HCT116 (cell line): ENCODE results near the gene HEXIM1. TPM values are rescaled to one million over a fixed set of nuclear protein-coding genes. Genes with fewer than 3 reads are reported as not detected.

ENCODE experiments used
- ATAC-seq: fragments of 200-7000 bp; cut with Tn5 transposase; 2 replicates; pipeline ENCODE4 v1.9.1; 2020; ENCODE audit warnings: mild to moderate bottlenecking, moderate library complexity
- BruUV-seq: library from RNA; stranded (reverse); fragments of 400-500 nt; replicated peaks from 2 replicates; lab custom pipeline; 2021; lab: Mats Ljungman, UMichigan
- CTCF ChIA-PET: fragments of 300-600 bp; sonication (Branson Sonifier 250); formaldehyde crosslinking; loops from one replicate; lab custom pipeline; 2021; ENCODE audit warnings: antibody characterized with exemption; lab: Charles Lee
- POLR2A ChIA-PET: fragments of 300-600, 350-600 bp; sonication (Branson Sonifier 250); formaldehyde crosslinking; loops from one replicate; lab custom pipeline; 2021; ENCODE audit warnings: antibody characterized with exemption; lab: Charles Lee
- RAD21 ChIA-PET, 2 experiments: fragments of 300-600 bp; sonication (Branson Sonifier 250); formaldehyde crosslinking; loops; one replicate each; lab custom pipeline; 2023; ENCODE audit warnings: low total read pairs in 2 of 2; ENCODE audit not compliant: uncharacterized antibody in 2 of 2, unreplicated experiment in 2 of 2, low non-redundant PET in 1 of 2; lab: Charles Lee
- DNase-seq: peaks from one replicate; pipeline ENCODE4 v3.0.0-alpha.2; 2010; ENCODE audit warnings: low read depth, low spot score
- H2AFZ ChIP-seq: fragments of 200-600 bp; shearing (Covaris generic), sonication (generic); 2 replicates; pipeline ENCODE4 v1.6.1; 2017; ENCODE audit warnings: low read depth, mixed run types, mixed read lengths, antibody characterized with exemption, low read length; ENCODE audit not compliant: poor library complexity, severe bottlenecking
- H3K27ac ChIP-seq: 2 replicates; pipeline ENCODE4 v1.5.1; 2012; ENCODE audit warnings: low read depth, low read length
- H3K27me3 ChIP-seq: fragments of 200-600 bp; sonication (generic); 2 replicates; pipeline ENCODE4 v1.6.1; 2016; ENCODE audit warnings: mixed run types, low read length, mixed read lengths; ENCODE audit not compliant: insufficient read depth
- H3K36me3 ChIP-seq, 2 experiments: fragments of 200-500 bp in 1 of 2; fragments of 200-600 bp in 1 of 2; sonication (Bioruptor generic) in 1 of 2; sonication (generic) in 1 of 2; 2 replicates each; pipeline versions ENCODE4 v1.5.1 to v1.6.1; 2014 to 2016; ENCODE audit warnings: low read length in 2 of 2, inconsistent platforms in 1 of 2, mixed read lengths in 1 of 2, mixed run types in 1 of 2; ENCODE audit not compliant: insufficient read depth in 2 of 2, control insufficient read depth in 1 of 2
- H3K4me1 ChIP-seq, 2 experiments: fragments of 200-600 bp in 1 of 2; sonication (generic) in 1 of 2; 2 replicates each; pipeline versions ENCODE4 v1.5.1 to v1.6.1; 2012 to 2017; ENCODE audit warnings: low read length in 2 of 2, inconsistent platforms in 1 of 2, mild to moderate bottlenecking in 1 of 2, mixed read lengths in 1 of 2, mixed run types in 1 of 2, moderate library complexity in 1 of 2; ENCODE audit not compliant: insufficient read depth in 2 of 2, control insufficient read depth in 1 of 2
- H3K4me2 ChIP-seq: fragments of 200-600 bp; sonication (generic); 2 replicates; pipeline ENCODE4 v1.6.1; 2017; ENCODE audit warnings: mixed run types, low read length, mixed read lengths
- H3K4me3 ChIP-seq, 2 experiments: fragments of 200-600 bp in 1 of 2; sonication (generic) in 1 of 2; replicated peaks in 1 of 2; 2 replicates each; pipeline ENCODE4 v1.5.1; 2011 to 2016; ENCODE audit warnings: low read length in 2 of 2, control low read depth in 1 of 2, low read depth in 1 of 2, mild to moderate bottlenecking in 1 of 2, mixed read lengths in 1 of 2, mixed run types in 1 of 2
- H3K79me2 ChIP-seq: fragments of 200-600 bp; sonication (generic); 2 replicates; pipeline ENCODE4 v1.6.1; 2017; ENCODE audit warnings: mild to moderate bottlenecking, mixed run types, low read length, moderate library complexity, mixed read lengths; ENCODE audit not compliant: insufficient read depth
- H3K9ac ChIP-seq: fragments of 200-600 bp; sonication (generic); 2 replicates; pipeline ENCODE4 v1.6.1; 2016; ENCODE audit warnings: low read length, mixed read lengths
- H3K9me2 ChIP-seq: fragments of 200-600 bp; sonication (generic), shearing (Covaris generic); 2 replicates; pipeline ENCODE4 v1.6.1; 2017; ENCODE audit warnings: mixed run types, mild to moderate bottlenecking, moderate library complexity; ENCODE audit not compliant: insufficient read depth
- H3K9me3 ChIP-seq, 2 experiments: fragments of 200-500 bp in 1 of 2; fragments of 200-600 bp in 1 of 2; sonication (Bioruptor generic) in 1 of 2; sonication (generic) in 1 of 2; 2 replicates each; pipeline ENCODE4 v1.6.1; 2014 to 2017; ENCODE audit warnings: low read length in 2 of 2, mixed read lengths in 2 of 2, inconsistent platforms in 1 of 2, low read depth in 1 of 2, mild to moderate bottlenecking in 1 of 2, mixed run types in 1 of 2, moderate library complexity in 1 of 2; ENCODE audit not compliant: control insufficient read depth in 1 of 2, insufficient read depth in 1 of 2
- H4K20me1 ChIP-seq: fragments of 200-600 bp; sonication (generic), shearing (Covaris generic); 2 replicates; pipeline ENCODE4 v1.6.1; 2017; ENCODE audit warnings: mixed run types, mild to moderate bottlenecking, moderate library complexity; ENCODE audit not compliant: insufficient read depth
- ATF3 ChIP-seq: IDR thresholded peaks from 2 replicates; pipeline ENCODE4 v1.6.1; 2012
- CEBPB ChIP-seq: IDR thresholded peaks from 2 replicates; pipeline ENCODE4 v1.6.1; 2012; ENCODE audit warnings: low read depth
- CTCF ChIP-seq, 3 experiments: fragments of 200-600 bp in 1 of 3; sonication (generic) in 1 of 3; IDR thresholded peaks in 2 of 3; conservative IDR thresholded peaks in 1 of 3; 2 replicates each; pipeline ENCODE4 v1.5.1; 2012 to 2017; ENCODE audit warnings: low read depth in 2 of 3, low read length in 2 of 3, antibody characterized with exemption in 1 of 3, borderline replicate concordance in 1 of 3, control low read depth in 1 of 3, mild to moderate bottlenecking in 1 of 3, mixed read lengths in 1 of 3, mixed run types in 1 of 3, moderate library complexity in 1 of 3; ENCODE audit not compliant: insufficient read depth in 1 of 3
- EGR1 ChIP-seq: IDR thresholded peaks from 2 replicates; pipeline ENCODE4 v1.6.1; 2012; ENCODE audit warnings: low read depth
- EZH2 ChIP-seq: fragments of 200-600 bp; sonication (generic); IDR thresholded peaks from 2 replicates; pipeline ENCODE4 v1.6.1; 2017; ENCODE audit warnings: antibody characterized with exemption, mixed run types
- EZH2phosphoT487 ChIP-seq: fragments of 200-600 bp; IDR thresholded peaks from 2 replicates; pipeline ENCODE4 v1.6.1; 2018; ENCODE audit warnings: antibody characterized with exemption, borderline replicate concordance
- FOSL1 ChIP-seq: IDR thresholded peaks from 2 replicates; pipeline ENCODE4 v1.6.1; 2012; ENCODE audit warnings: low read depth
- JUND ChIP-seq: IDR thresholded peaks from 2 replicates; pipeline ENCODE4 v1.6.1; 2012
- MAX ChIP-seq: IDR thresholded peaks from 2 replicates; pipeline ENCODE4 v1.6.1; 2012
- POLR2A ChIP-seq: IDR thresholded peaks from 2 replicates; pipeline ENCODE4 v1.7.0; 2011; ENCODE audit warnings: borderline replicate concordance; ENCODE audit not compliant: insufficient read depth, insufficient read length; ENCODE audit errors: extremely low read depth
- POLR2AphosphoS5 ChIP-seq: IDR thresholded peaks from 2 replicates; pipeline ENCODE4 v1.6.1; 2011; ENCODE audit warnings: mild to moderate bottlenecking, low read depth, low read length, moderate library complexity
- RAD21 ChIP-seq: IDR thresholded peaks from 2 replicates; pipeline ENCODE4 v1.6.1; 2012; ENCODE audit warnings: low read depth, mild to moderate bottlenecking
- REST ChIP-seq: IDR thresholded peaks from 2 replicates; pipeline ENCODE4 v1.6.1; 2012; ENCODE audit warnings: low read depth
- SIN3A ChIP-seq: IDR thresholded peaks from 2 replicates; pipeline ENCODE4 v1.6.1; 2012; ENCODE audit warnings: low read depth
- SP1 ChIP-seq: IDR thresholded peaks from 2 replicates; pipeline ENCODE4 v1.6.1; 2012; ENCODE audit warnings: low read depth
- SRF ChIP-seq: IDR thresholded peaks from 2 replicates; pipeline ENCODE4 v1.6.1; 2012; ENCODE audit warnings: low read depth
- TCF7L2 ChIP-seq: IDR thresholded peaks from 2 replicates; pipeline ENCODE4 v1.7.0; 2011; ENCODE audit warnings: borderline replicate concordance, inconsistent platforms; ENCODE audit not compliant: insufficient read depth, insufficient read length; ENCODE audit errors: extremely low read depth
- YY1 ChIP-seq: IDR thresholded peaks from 2 replicates; pipeline ENCODE4 v1.6.1; 2011; ENCODE audit warnings: low read length, low read depth, moderate library complexity, mild to moderate bottlenecking; ENCODE audit not compliant: insufficient replicate concordance; ENCODE audit errors: extremely low read depth
- ZNF274 ChIP-seq: fragments of 200-500 bp; sonication (Bioruptor generic); IDR thresholded peaks from 2 replicates; pipeline ENCODE4 v1.6.1; 2014; ENCODE audit warnings: mild to moderate bottlenecking, low read depth, low read length, inconsistent platforms
- intact Hi-C: fragments of 100-400 bp; cut with micrococcal nuclease; formaldehyde crosslinking; loops from 2 replicates; pipeline ENCODE4 v1.10.0; 2022
- total RNA-seq: library from RNA; stranded (reverse); gene quantifications from one replicate; pipeline ENCODE4 v1.2.1, GENCODE V29; 2021; ENCODE audit not compliant: unreplicated experiment

Gene HEXIM1
- total RNA-seq, 1 experiment from 2014 or later: 58.0 TPM

- ATAC-seq: no peak
- Histone ChIP-seq H3K79me2 (peaks cover 2% of the 10 kb centered on the region; the same call in 1 of the 2 replicates), H3K9ac (no peak overlapping the region), H3K27me3 (no peaks in the 10 kb centered on the region), H3K4me2 (no peak overlapping the region), H3K9me3 (no peaks in the 10 kb centered on the region), H4K20me1 (no peaks in the 10 kb centered on the region), H3K9me2 (no peaks in the 10 kb centered on the region), H3K36me3 (peaks cover 2 to 11% of the 10 kb centered on the region in 2 experiments; a peak in 3 of 4 replicates), H3K4me3 (no peak overlapping the region), H2AFZ (no peak overlapping the region), H3K4me1 (peaks cover 0 to 3% of the 10 kb centered on the region in 2 experiments; a peak in 3 of 4 replicates), H3K27ac (no peak overlapping the region)
- intact Hi-C loops: no loop called here
- TF ChIP-seq EZH2: no peak
- no peak for TF ChIP-seq POLR2AphosphoS5
- TF ChIP-seq EGR1: no peak
- TF ChIP-seq REST: no peak
- no peak for TF ChIP-seq RAD21
- no peak for TF ChIP-seq CEBPB
- no peak for TF ChIP-seq ZNF274
- TF ChIP-seq JUND: no peak
- TF ChIP-seq YY1: no peak
- no peak for TF ChIP-seq SRF
- no peak for TF ChIP-seq SIN3A
- TF ChIP-seq EZH2phosphoT487: no peak
- TF ChIP-seq MAX: no peak
- no peak for TF ChIP-seq SP1
- no peak for TF ChIP-seq FOSL1
- TF ChIP-seq CTCF (IDR thresholded peaks at IDR 0.05 in 2 of 3, conservative IDR thresholded peaks at IDR 0.05 in 1 of 3; ENCODE audit: borderline replicate concordance in 1 of 3, insufficient read depth in 1 of 3, low read depth in 2 of 3, low read length in 2 of 3): no peak
- no peak for TF ChIP-seq TCF7L2
- TF ChIP-seq POLR2A: no peak
- TF ChIP-seq ATF3: no peak
- BruUV-seq: no TSS peak
- RAD21 ChIA-PET: no interaction called here
- POLR2A ChIA-PET: no interaction called here
- no peak for DNase-seq
- CTCF ChIA-PET: no interaction called here
Measured at GRCh38 chr17:45116434-45117016, 31.8 kb upstream of the HEXIM1 start.
